Osteocyte (in vitro differentiated cells): Measurements from ENCODE around the gene ZNFX1. TPM values are rescaled to one million over a fixed set of nuclear protein-coding genes. Genes with fewer than 3 reads are reported as not detected.

Source experiments
- DNase-seq: peaks from one replicate; pipeline ENCODE4 v3.0.0; 2021; ENCODE audit warnings: mixed read lengths; ENCODE audit not compliant: unreplicated experiment; ENCODE audit errors: extremely low spot score
- H3K27ac Mint-ChIP-seq: one replicate; pipeline ENCODE4 v1.8.0; 2021; ENCODE audit warnings: mild to moderate bottlenecking, mixed read lengths; ENCODE audit not compliant: unreplicated experiment
- H3K27me3 Mint-ChIP-seq: one replicate; pipeline ENCODE4 v1.8.0; 2021; ENCODE audit warnings: mixed read lengths; ENCODE audit not compliant: unreplicated experiment
- H3K36me3 Mint-ChIP-seq: one replicate; pipeline ENCODE4 v1.8.0; 2021; ENCODE audit warnings: mixed read lengths; ENCODE audit not compliant: unreplicated experiment
- H3K4me1 Mint-ChIP-seq: one replicate; pipeline ENCODE4 v1.8.0; 2021; ENCODE audit warnings: mixed read lengths; ENCODE audit not compliant: unreplicated experiment
- H3K4me3 Mint-ChIP-seq: one replicate; pipeline ENCODE4 v1.8.0; 2021; ENCODE audit warnings: mild to moderate bottlenecking, moderate library complexity, mixed read lengths; ENCODE audit not compliant: unreplicated experiment
- H3K9me3 Mint-ChIP-seq: one replicate; pipeline ENCODE4 v1.8.0; 2021; ENCODE audit warnings: mixed read lengths; ENCODE audit not compliant: unreplicated experiment
- CTCF ChIP-seq: fragments of 200-600 bp; sonication (generic); IDR thresholded peaks from 2 replicates; pipeline ENCODE4 v1.5.0; 2021; ENCODE audit warnings: antibody characterized with exemption, mild to moderate bottlenecking, moderate library complexity
- long read RNA-seq: library from polyadenylated mRNA; unstranded; transcript quantifications from one replicate; pipeline ENCODE4 v2.0.0, GENCODE V29; 2021
- total RNA-seq: library from RNA; stranded (reverse); gene quantifications from 2 replicates; pipeline ENCODE4 v1.2.1, GENCODE V29; 2021

ZNFX1 gene
- total RNA-seq: 48.1 and 51.6 TPM in 2 replicates
- long read RNA-seq, full-length matches to known transcripts: 3 of 178 reads
- long read RNA-seq, partial matches to known transcripts: 127 of 178 reads
- long read RNA-seq, other reads (novel, unspliced or antisense): 48 of 178 reads

- H3K36me3 Mint-ChIP-seq: peaks cover 60% of the 10 kb centered on the region
- H3K9me3 Mint-ChIP-seq: no peaks in the 10 kb centered on the region
- H3K4me1 Mint-ChIP-seq: peaks cover 62% of the 10 kb centered on the region
These were observed at the start of gene ZNFX1 for GRCh38 chr20:49278036-49278817. TSS of gene ZNFX1 (minus strand) at chr20:49278057. CDS start at chr20:49275839, 2,218 bp downstream.

GRCh38 chr20:49326026-49326425, 48.2 kb upstream of the ZNFX1 start:
- Mint-ChIP-seq H3K4me3 (no peak overlapping the region), H3K9me3 (no peaks in the 10 kb centered on the region), H3K4me1 (peaks cover 19% of the 10 kb centered on the region), H3K27ac (no peak overlapping the region), H3K36me3 (no peaks in the 10 kb centered on the region), H3K27me3 (peaks cover 66% of the 10 kb centered on the region)
- TF ChIP-seq CTCF: no peak
- DNase-seq: no peak

More at GRCh38 chr20:49278036-49278817, at the start of gene ZNFX1:
- H3K4me3 Mint-ChIP-seq: peak within 1 kb of the TSS; percentile 86
- TF ChIP-seq CTCF: no peak
- H3K27me3 Mint-ChIP-seq: no peaks in the 10 kb centered on the region
- DNase-seq: peak; percentile 99
- H3K27ac Mint-ChIP-seq: peak within 1 kb of the TSS; percentile 98

- H3K27me3 Mint-ChIP-seq: peaks cover 65% of the 10 kb centered on the region
- no peaks in the 10 kb centered on the region for H3K36me3 Mint-ChIP-seq
- no peaks in the 10 kb centered on the region for H3K9me3 Mint-ChIP-seq
- DNase-seq: no peak
- H3K4me1 Mint-ChIP-seq: peaks cover 19% of the 10 kb centered on the region
- peak overlapping the region; percentile 24 for H3K27ac Mint-ChIP-seq
- H3K4me3 Mint-ChIP-seq: no peak overlapping the region
- no peak for TF ChIP-seq CTCF
These were observed 46.4 kb upstream of the ZNFX1 start for GRCh38 chr20:49324306-49324705.

GRCh38 chr20:49323622-49324238, 45.9 kb upstream of the ZNFX1 start:
- Mint-ChIP-seq H3K4me1 (peaks cover 25% of the 10 kb centered on the region), H3K9me3 (no peaks in the 10 kb centered on the region), H3K27ac (peak overlapping the region; percentile 82), H3K36me3 (no peaks in the 10 kb centered on the region), H3K27me3 (peaks cover 65% of the 10 kb centered on the region), H3K4me3 (no peak overlapping the region)
- no peak for DNase-seq
- peak; percentile 57 for TF ChIP-seq CTCF

GRCh38 chr20:49320460-49320859, 42.6 kb upstream of the ZNFX1 start:
- DNase-seq: no peak
- TF ChIP-seq CTCF: peak; percentile 57
- peaks cover 64% of the 10 kb centered on the region for H3K27me3 Mint-ChIP-seq
- no peaks in the 10 kb centered on the region for H3K36me3 Mint-ChIP-seq
- no peak overlapping the region for H3K4me3 Mint-ChIP-seq
- H3K27ac Mint-ChIP-seq: no peak overlapping the region
- no peaks in the 10 kb centered on the region for H3K9me3 Mint-ChIP-seq
- H3K4me1 Mint-ChIP-seq: peaks cover 21% of the 10 kb centered on the region
